Astrocyte of the cerebellum (primary cell): ENCODE results near the gene PKDCC.

Experiments
- DNase-seq: peaks from one replicate; pipeline ENCODE4 v3.0.0-alpha.2; 2011; ENCODE audit warnings: low read depth
- H3K4me3 ChIP-seq: 2 replicates; pipeline ENCODE4 v1.5.1; 2011; ENCODE audit warnings: mild to moderate bottlenecking, low read depth, low read length, moderate library complexity
- in situ Hi-C: cut with HindIII; loops from 2 replicates; pipeline ENCODE4 v1.10.0; 2017; ENCODE audit warnings: low sequenced_read_pairs
- TF ChIP-seq, protein P1 (sequence below): IDR thresholded peaks from 2 replicates; pipeline ENCODE4 v1.5.1; 2012; ENCODE audit warnings: low read length, low read depth, moderate library complexity, mild to moderate bottlenecking; ENCODE audit errors: missing control alignments

Gene PKDCC

DNA sequence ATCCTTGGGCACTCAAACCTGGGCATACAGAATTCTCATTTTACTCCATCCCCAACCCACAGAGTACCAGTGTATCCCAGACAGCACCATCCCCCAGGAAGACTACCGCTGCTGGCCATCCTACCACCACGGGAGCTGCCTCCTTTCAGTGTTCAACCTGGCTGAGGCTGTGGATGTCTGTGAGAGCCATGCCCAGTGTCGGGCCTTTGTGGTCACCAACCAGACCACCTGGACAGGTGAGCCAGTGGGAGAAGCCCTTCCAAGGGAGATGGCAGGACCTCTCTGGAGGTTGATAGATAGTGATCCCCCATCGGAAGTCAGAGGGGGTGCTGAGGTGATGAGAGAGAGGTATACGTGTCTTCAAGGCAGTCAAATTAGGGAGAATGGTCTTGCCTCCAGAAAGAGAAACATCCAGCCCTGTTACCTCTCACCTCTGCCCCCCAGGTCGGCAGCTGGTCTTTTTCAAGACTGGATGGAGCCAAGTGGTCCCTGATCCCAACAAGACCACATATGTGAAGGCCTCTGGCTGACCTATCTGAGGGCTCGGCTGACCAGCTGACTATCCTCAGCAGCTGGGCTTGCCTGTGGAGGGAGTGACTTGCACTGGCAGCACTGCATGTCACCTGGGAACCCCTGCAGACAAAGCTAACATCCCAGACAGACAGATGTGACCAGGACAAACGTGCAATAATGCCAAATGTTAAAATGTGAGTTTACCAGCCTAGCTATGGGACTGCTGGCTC, 9.5 kb downstream of the PKDCC start:
- H3K4me3 ChIP-seq = no peak overlapping the region
- TF ChIP-seq, protein P1, sequence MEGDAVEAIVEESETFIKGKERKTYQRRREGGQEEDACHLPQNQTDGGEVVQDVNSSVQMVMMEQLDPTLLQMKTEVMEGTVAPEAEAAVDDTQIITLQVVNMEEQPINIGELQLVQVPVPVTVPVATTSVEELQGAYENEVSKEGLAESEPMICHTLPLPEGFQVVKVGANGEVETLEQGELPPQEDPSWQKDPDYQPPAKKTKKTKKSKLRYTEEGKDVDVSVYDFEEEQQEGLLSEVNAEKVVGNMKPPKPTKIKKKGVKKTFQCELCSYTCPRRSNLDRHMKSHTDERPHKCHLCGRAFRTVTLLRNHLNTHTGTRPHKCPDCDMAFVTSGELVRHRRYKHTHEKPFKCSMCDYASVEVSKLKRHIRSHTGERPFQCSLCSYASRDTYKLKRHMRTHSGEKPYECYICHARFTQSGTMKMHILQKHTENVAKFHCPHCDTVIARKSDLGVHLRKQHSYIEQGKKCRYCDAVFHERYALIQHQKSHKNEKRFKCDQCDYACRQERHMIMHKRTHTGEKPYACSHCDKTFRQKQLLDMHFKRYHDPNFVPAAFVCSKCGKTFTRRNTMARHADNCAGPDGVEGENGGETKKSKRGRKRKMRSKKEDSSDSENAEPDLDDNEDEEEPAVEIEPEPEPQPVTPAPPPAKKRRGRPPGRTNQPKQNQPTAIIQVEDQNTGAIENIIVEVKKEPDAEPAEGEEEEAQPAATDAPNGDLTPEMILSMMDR = no peak
- in situ Hi-C loops = no loop called here
- DNase-seq = no peak

DNA sequence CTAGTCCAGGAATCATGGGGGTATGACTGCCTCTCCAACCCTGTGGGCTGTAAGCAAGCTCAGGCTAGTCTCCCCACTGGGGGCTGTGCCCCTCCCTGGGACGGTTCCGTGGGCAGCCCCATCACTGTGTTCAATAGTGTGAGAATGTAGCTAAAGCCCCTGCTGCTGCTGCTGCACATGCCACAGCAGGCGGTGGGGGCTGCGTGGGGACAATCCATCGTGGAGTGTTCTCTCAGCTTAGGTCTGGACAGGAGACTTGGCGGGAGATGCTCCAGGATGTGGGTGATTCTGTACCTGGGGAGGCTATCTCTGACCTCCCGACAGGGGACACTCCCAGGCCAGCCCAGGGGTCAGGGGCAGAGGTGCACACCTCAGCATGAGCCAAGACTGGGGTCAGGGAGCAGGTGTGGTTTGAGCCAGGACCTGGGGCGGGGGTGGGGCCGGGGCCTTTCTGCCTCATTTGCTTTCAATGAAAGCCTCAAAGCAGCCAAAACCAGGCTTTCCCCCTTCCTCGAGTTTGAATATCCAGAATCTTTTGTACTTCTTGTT, 10.2 kb downstream of the PKDCC start:
- in situ Hi-C loops = no loop called here
- TF ChIP-seq, protein P1 = no peak

DNA sequence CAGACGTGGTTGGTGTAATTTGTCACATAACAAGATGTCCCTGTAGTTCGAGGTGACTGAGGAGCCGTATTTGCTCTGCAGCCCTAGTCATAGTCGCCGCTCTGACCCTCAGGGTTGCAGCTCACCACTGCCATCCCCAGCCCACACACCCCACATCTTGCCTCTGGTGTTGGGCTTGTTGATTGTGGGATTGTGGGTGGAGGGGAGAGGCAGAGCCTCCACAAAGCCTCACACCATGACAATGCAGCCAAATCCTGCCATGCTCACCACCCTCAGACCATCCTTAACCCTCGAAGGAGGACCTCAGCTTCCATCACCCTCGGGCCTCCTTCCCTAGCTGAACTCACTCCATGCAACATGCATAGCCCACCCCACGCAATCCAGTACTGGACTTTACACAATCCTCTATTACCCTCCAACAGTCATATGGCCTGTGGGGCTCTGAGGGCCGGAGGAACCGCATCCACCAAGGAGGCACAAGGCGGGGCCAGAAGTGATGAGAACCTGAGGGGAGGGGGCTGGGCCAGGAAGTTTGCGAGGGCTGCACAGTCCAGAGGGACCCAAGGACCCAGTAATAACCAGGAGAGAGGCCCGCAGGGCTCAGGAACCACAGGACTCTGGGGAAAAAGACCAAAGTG, 11.6 kb downstream of the PKDCC start:
- in situ Hi-C loops = no loop called here
- no peak for DNase-seq
- TF ChIP-seq, protein P1 = no peak
- no peak overlapping the region for H3K4me3 ChIP-seq

More for the DNA sequence above, 10.2 kb downstream of the PKDCC start:
- H3K4me3 ChIP-seq = no peak overlapping the region
- DNase-seq = no peak

DNA sequence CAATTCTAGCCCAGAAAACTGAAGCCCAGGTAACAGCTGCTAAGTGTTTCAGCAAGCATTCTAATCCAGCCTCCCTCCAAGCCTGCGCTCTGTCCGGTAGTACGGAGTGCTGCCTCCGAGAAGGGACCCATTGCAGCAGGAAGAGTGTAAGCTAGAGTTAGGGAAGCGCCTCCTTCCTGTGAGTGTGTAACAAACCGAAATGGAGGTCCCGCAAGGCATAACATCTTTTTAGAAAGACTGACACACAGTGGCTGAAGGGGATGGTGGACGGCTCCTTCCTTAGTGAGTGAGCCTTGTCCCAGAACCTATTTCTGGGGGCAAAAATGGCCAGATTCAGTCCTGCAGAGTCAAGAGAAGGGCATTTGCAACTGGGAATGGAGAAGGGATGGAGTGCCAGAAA, 12.2 kb downstream of the PKDCC start:
- no peak overlapping the region for H3K4me3 ChIP-seq
- in situ Hi-C loops = no loop called here
- TF ChIP-seq, protein P1 = no peak
- no peak for DNase-seq

DNA sequence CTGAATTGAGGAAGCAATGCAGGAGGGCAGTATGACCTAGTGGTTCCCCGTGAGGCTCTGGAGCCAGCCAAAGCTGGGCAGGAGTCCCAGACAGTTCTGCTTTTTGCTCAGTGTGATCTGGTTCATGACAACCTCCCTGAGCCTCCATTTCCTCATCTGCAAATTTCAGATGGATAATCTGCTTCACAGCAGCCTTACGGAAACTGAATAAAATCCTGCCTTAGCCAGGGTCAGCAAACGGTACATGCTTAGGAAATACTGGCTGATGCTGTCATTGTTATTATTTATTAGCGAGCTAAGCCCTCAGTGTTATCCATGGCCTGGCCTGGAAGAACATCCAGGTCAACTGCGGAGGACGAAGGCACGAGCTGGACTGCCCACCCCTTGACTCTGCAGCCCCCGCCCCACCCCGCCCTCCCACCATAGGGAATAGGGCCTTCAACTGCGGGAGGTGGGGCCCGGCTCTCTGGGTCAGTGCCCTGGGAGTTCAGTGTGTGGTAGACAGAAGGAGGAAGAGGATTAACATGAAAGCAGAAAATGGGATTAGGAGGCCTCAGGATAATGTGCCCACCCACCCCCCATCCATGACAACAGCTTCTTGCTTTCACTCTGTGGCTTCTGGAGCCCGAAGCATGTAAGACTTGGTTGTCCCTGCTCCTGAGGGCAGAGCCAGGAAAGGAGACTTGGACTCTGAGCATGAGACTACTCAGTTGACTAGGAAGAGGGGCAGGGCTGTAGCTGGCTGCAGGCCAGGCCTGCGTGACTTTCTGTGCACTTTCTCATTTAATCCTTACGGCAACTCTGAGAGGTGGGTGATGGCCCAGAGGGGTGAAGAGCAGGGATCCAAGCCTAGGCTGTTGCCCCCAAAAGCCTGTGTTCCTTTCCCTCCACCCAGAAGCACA, 13.1 kb downstream of the PKDCC start:
- no peak for DNase-seq
- in situ Hi-C loops = no loop called here
- TF ChIP-seq, protein P1 = no peak
- H3K4me3 ChIP-seq = no peak overlapping the region

DNA sequence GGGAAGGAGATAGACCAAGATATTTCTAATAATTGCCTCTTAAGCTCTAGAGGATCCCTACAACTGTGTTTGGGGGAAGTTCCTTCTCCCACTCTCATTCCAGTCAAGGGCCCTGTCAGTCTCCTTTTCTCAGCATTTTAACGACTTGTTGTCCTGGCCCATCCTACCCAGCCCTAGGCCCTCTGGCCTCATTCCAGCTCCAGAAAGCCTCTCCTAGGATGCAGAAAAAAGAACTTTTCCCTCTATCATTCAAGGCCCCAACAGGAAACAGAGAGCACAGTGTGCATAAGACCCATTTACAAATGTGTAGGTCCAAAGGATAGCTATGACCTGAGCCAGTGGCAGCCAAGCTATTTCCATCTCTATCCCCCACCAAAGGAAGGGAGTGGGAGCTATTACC, 14.0 kb downstream of the PKDCC start:
- TF ChIP-seq, protein P1 = no peak
- in situ Hi-C loops = no loop called here
- no peak for DNase-seq
- no peak overlapping the region for H3K4me3 ChIP-seq
